NCI-H524 treated with DMSO at 0.1 percent for 48 hours (cell line): ENCODE measurements around the gene TRIM8.

Source experiments
- DNase-seq: peaks from one replicate; lab custom pipeline; 2025; lab: John Stamatoyannopoulos, UW

The TRIM8 gene

GRCh38 chr10:102644066-102644645 is at the start of gene TRIM8:
TSS of gene TRIM8 (plus strand) at chr10:102644479. CDS start at chr10:102644618, 139 bp downstream.
- no peak for DNase-seq

GRCh38 chr10:102595293-102595692 is 49.0 kb upstream of the TRIM8 start:
- DNase-seq: no peak

GRCh38 chr10:102595897-102596296 is 48.4 kb upstream of the TRIM8 start:
- no peak for DNase-seq

GRCh38 chr10:102596506-102596971 is 47.7 kb upstream of the TRIM8 start:
- no peak for DNase-seq

- DNase-seq: no peak
Observed at GRCh38 chr10:102597131-102597991, 46.9 kb upstream of the TRIM8 start.

GRCh38 chr10:102598243-102598642 is 46.0 kb upstream of the TRIM8 start:
- DNase-seq: no peak

- DNase-seq: no peak
Observed at GRCh38 chr10:102599565-102600327, 44.5 kb upstream of the TRIM8 start.

GRCh38 chr10:102600816-102601215 is 43.5 kb upstream of the TRIM8 start:
- DNase-seq: no peak

- no peak for DNase-seq
Observed at GRCh38 chr10:102601639-102602038, 42.6 kb upstream of the TRIM8 start.

GRCh38 chr10:102602272-102603045 is 41.8 kb upstream of the TRIM8 start:
- DNase-seq: no peak

GRCh38 chr10:102603946-102604345 is 40.3 kb upstream of the TRIM8 start:
- no peak for DNase-seq

- no peak for DNase-seq
Observed at GRCh38 chr10:102604439-102604841, 39.8 kb upstream of the TRIM8 start.

- no peak for DNase-seq
Observed at GRCh38 chr10:102605712-102606111, 38.6 kb upstream of the TRIM8 start.

GRCh38 chr10:102608487-102608886 is 35.8 kb upstream of the TRIM8 start:
- DNase-seq: no peak

GRCh38 chr10:102610441-102610887 is 33.8 kb upstream of the TRIM8 start:
- DNase-seq: no peak

- no peak for DNase-seq
Observed at GRCh38 chr10:102611514-102612087, 32.7 kb upstream of the TRIM8 start.

GRCh38 chr10:102612964-102613275 is 31.4 kb upstream of the TRIM8 start:
- DNase-seq: no peak

- no peak for DNase-seq
Observed at GRCh38 chr10:102613286-102613685, 31.0 kb upstream of the TRIM8 start.

- no peak for DNase-seq
Observed at GRCh38 chr10:102613785-102614184, 30.5 kb upstream of the TRIM8 start.

- DNase-seq: no peak
Observed at GRCh38 chr10:102614888-102615287, 29.4 kb upstream of the TRIM8 start.

GRCh38 chr10:102615361-102615760 is 28.9 kb upstream of the TRIM8 start:
- no peak for DNase-seq
